CD4-positive, alpha-beta T cell treated with Interleukin-17A for 4 hours (primary cell): Measurements from ENCODE around the gene FBXO7.

Experiments
- DNase-seq: peaks from one replicate; pipeline ENCODE4 v3.0.0-alpha.2; 2020; ENCODE audit warnings: mixed read lengths

Gene FBXO7

GRCh38 chr22:32533265-32534111 lies 58.9 kb downstream of the FBXO7 start:
- no peak for DNase-seq

GRCh38 chr22:32534252-32535235 lies 59.9 kb downstream of the FBXO7 start:
- DNase-seq = no peak

- DNase-seq = no peak
Observed at GRCh38 chr22:32535531-32536190, 61.0 kb downstream of the FBXO7 start.

GRCh38 chr22:32536352-32536751 lies 61.7 kb downstream of the FBXO7 start:
- no peak for DNase-seq

- DNase-seq = no peak
Observed at GRCh38 chr22:32538521-32538920, 63.9 kb downstream of the FBXO7 start.

GRCh38 chr22:32539631-32540421 lies 65.2 kb downstream of the FBXO7 start:
- no peak for DNase-seq

GRCh38 chr22:32541481-32541880 lies 66.9 kb downstream of the FBXO7 start:
- no peak for DNase-seq

- DNase-seq = no peak
Observed at GRCh38 chr22:32542066-32542676, 67.6 kb downstream of the FBXO7 start.

GRCh38 chr22:32542677-32543357 lies 68.2 kb downstream of the FBXO7 start:
- no peak for DNase-seq

GRCh38 chr22:32544953-32545558 lies 70.4 kb downstream of the FBXO7 start:
- DNase-seq = no peak

- no peak for DNase-seq
Observed at GRCh38 chr22:32545801-32546200, 71.2 kb downstream of the FBXO7 start.

- DNase-seq = no peak
Observed at GRCh38 chr22:32546496-32546895, 71.9 kb downstream of the FBXO7 start.

GRCh38 chr22:32546935-32547334 lies 72.3 kb downstream of the FBXO7 start:
- DNase-seq = no peak

- no peak for DNase-seq
Observed at GRCh38 chr22:32548039-32548438, 73.4 kb downstream of the FBXO7 start.
